NCI-H2081 (cell line): ENCODE data around the gene HSDL2.

Experiments used
- DNase-seq, 2 experiments: peaks; one replicate each; lab custom pipeline; 2025; lab: John Stamatoyannopoulos, UW

The HSDL2 gene

GRCh38 chr9:112446526-112446925 lies 66.6 kb downstream of the HSDL2 start:
- DNase-seq, result no peak

GRCh38 chr9:112447283-112447761 lies 67.4 kb downstream of the HSDL2 start:
- no peak for DNase-seq

GRCh38 chr9:112462855-112463254 lies 82.9 kb downstream of the HSDL2 start:
- DNase-seq, result no peak

GRCh38 chr9:112465352-112465751 lies 85.4 kb downstream of the HSDL2 start:
- no peak for DNase-seq

- no peak for DNase-seq
These were observed 93.1 kb downstream of the HSDL2 start for GRCh38 chr9:112472996-112473395.

- no peak for DNase-seq
These were observed 94.1 kb downstream of the HSDL2 start for GRCh38 chr9:112473986-112474385.

- no peak for DNase-seq
These were observed 95.4 kb downstream of the HSDL2 start for GRCh38 chr9:112475318-112475717.

GRCh38 chr9:112477330-112477729 lies 97.4 kb downstream of the HSDL2 start:
- DNase-seq, result no peak

GRCh38 chr9:112479221-112479620 lies 99.3 kb downstream of the HSDL2 start:
- no peak for DNase-seq

GRCh38 chr9:112484607-112485006 lies 104.7 kb downstream of the HSDL2 start:
- no peak for DNase-seq

GRCh38 chr9:112485574-112485973 lies 105.7 kb downstream of the HSDL2 start:
- no peak for DNase-seq

- DNase-seq, result peak; percentile 88 to 91
These were observed 106.5 kb downstream of the HSDL2 start, which contains the start of gene KIAA1958 for GRCh38 chr9:112486221-112487007. TSS of gene KIAA1958 (plus strand) at chr9:112486827. CDS start at chr9:112574081, 87,254 bp downstream.

- DNase-seq, result peak; percentile 36 to 45
These were observed 107.3 kb downstream of the HSDL2 start for GRCh38 chr9:112487008-112487798.

GRCh38 chr9:112487799-112488340 lies 108.0 kb downstream of the HSDL2 start:
- DNase-seq, result peak in 1 of 2 experiments; percentile 18

- no peak for DNase-seq
These were observed 109.2 kb downstream of the HSDL2 start for GRCh38 chr9:112489039-112489546.

GRCh38 chr9:112489876-112490666 lies 110.2 kb downstream of the HSDL2 start:
- DNase-seq, result peak; percentile 4 to 41

GRCh38 chr9:112493393-112494137 lies 113.7 kb downstream of the HSDL2 start:
- DNase-seq, result no peak

- DNase-seq, result no peak
These were observed 114.2 kb downstream of the HSDL2 start for GRCh38 chr9:112494153-112494552.

- no peak for DNase-seq
These were observed 115.7 kb downstream of the HSDL2 start for GRCh38 chr9:112495614-112496013.

GRCh38 chr9:112496074-112496722 lies 116.3 kb downstream of the HSDL2 start:
- DNase-seq, result no peak
